Immature natural killer cell (primary cell): Measurements from ENCODE around the gene POPDC2. TPM values are rescaled to one million over a fixed set of nuclear protein-coding genes. Genes with fewer than 3 reads are reported as not detected.

Source experiments
- polyA plus RNA-seq, 3 donors: library from polyadenylated mRNA; unstranded; fragments of 300-500 nt; fragmentation: Illumina TruSeq; gene quantifications; one replicate each; pipeline ENCODE4 v1.2.3, GENCODE V29; 2021

POPDC2 gene
- polyA plus RNA-seq, 3 donors from 2014 or later, result 0.50 to 3.6 TPM; not detected in 1

Other genes starting within 250 kb of the POPDC2 start
- 10 to 100 TPM in 1 of 3 donors, 1 to 10 TPM in 2; 6.5 to 21.6 (median 8.7) TPM for gene TMEM39A, start 197.0 kb downstream of the POPDC2 start, polyA plus RNA-seq
- 10 to 100 TPM; 33.8 to 57.7 (median 41.1) TPM for gene POGLUT1, start 191.6 kb downstream of the POPDC2 start, polyA plus RNA-seq
- 10 to 100 TPM; 54.3 to 78.4 (median 69.4) TPM for gene TIMMDC1, start 162.0 kb downstream of the POPDC2 start, polyA plus RNA-seq
- gene CD80, start 101.0 kb downstream of the POPDC2 start, polyA plus RNA-seq, result not detected
- 10 to 100 TPM in 1 of 3 donors, 1 to 10 TPM in 2; 7.5 to 13.9 (median 9.4) TPM for gene ADPRH, start 81.1 kb downstream of the POPDC2 start, polyA plus RNA-seq
- not detected for gene PLA1A, start 62.7 kb downstream of the POPDC2 start, polyA plus RNA-seq
- 100 to 1,000 TPM in 2 of 3 donors, 10 to 100 TPM in 1; 65.5 to 112 (median 102) TPM for gene COX17, start 16.8 kb upstream of the POPDC2 start, polyA plus RNA-seq
- not detected for gene CFAP91, start 42.4 kb upstream of the POPDC2 start, polyA plus RNA-seq
- gene NR1I2, start 121.5 kb upstream of the POPDC2 start, polyA plus RNA-seq, result under 1 TPM in 2 of 3 donors, not detected in 1; 0.24 to 0.40 TPM